H1 (cell line): ENCODE results near the gene SPTBN5. TPM values are rescaled to one million over a fixed set of nuclear protein-coding genes. Genes with fewer than 3 reads are reported as not detected.

ENCODE experiments used
- CTCF ChIA-PET: fragments of 300-600 bp; sonication (Branson Sonifier 250); formaldehyde crosslinking; loops from one replicate; lab custom pipeline; 2021; ENCODE audit not compliant: partially characterized antibody; lab: Charles Lee
- POLR2A ChIA-PET: fragments of 300-600 bp; sonication (Branson Sonifier 250); formaldehyde crosslinking; loops from one replicate; lab custom pipeline; 2021; ENCODE audit warnings: inconsistent platforms; ENCODE audit not compliant: partially characterized antibody; lab: Charles Lee
- DNase-seq, 2 experiments: peaks; one replicate each; pipeline versions ENCODE4 v3.0.0 to v3.0.0-alpha.2; 2010 to 2022; ENCODE audit warnings: low spot score in 2 of 2, low read depth in 1 of 2, mixed read lengths in 1 of 2
- FAIRE-seq: peaks from 2 replicates; lab custom pipeline; 2011; peaks lifted over from hg19 to GRCh38; lab: Jason Lieb, UNC
- H2AFZ ChIP-seq: 2 replicates; pipeline ENCODE4 v1.8.1; 2012; ENCODE audit warnings: low read length, inconsistent platforms
- H2AK5ac ChIP-seq: 2 replicates; pipeline ENCODE4 v1.6.1; 2013; ENCODE audit warnings: low read depth, low read length
- H2BK120ac ChIP-seq: replicated peaks from 2 replicates; pipeline ENCODE3; 2013; ENCODE audit warnings: low read depth, low read length, inconsistent platforms
- H2BK12ac ChIP-seq: 2 replicates; pipeline ENCODE4 v1.6.1; 2013; ENCODE audit warnings: low read depth, low read length
- H2BK15ac ChIP-seq: 2 replicates; pipeline ENCODE4 v1.6.1; 2013; ENCODE audit warnings: low read length
- H2BK20ac ChIP-seq: 2 replicates; pipeline ENCODE4 v1.6.1; 2013; ENCODE audit warnings: low read length
- H2BK5ac ChIP-seq: 2 replicates; pipeline ENCODE4 v1.6.1; 2013; ENCODE audit warnings: low read depth, low read length
- H3K14ac ChIP-seq: 2 replicates; pipeline ENCODE4 v1.6.1; 2013; ENCODE audit warnings: inconsistent platforms; ENCODE audit not compliant: insufficient read length
- H3K18ac ChIP-seq: 2 replicates; pipeline ENCODE4 v1.6.1; 2013; ENCODE audit warnings: low read length; ENCODE audit errors: extremely low read depth
- H3K23ac ChIP-seq: 2 replicates; pipeline ENCODE4 v1.6.1; 2013; ENCODE audit warnings: inconsistent platforms; ENCODE audit not compliant: insufficient read length
- H3K23me2 ChIP-seq: 2 replicates; pipeline ENCODE4 v1.6.1; 2013; ENCODE audit warnings: low read depth, low read length
- H3K27ac ChIP-seq: 2 replicates; pipeline ENCODE4 v1.6.1; 2011; ENCODE audit warnings: low read depth, low read length, inconsistent platforms
- H3K27me3 ChIP-seq, 4 experiments: replicated peaks in 1 of 4; 1 replicate in 1 of 4; 2 replicates in 3 of 4; pipeline versions ENCODE4 v1.6.1 to v1.8.1; 2011 to 2013; ENCODE audit warnings: low read length in 3 of 4, mild to moderate bottlenecking in 3 of 4, inconsistent platforms in 2 of 4, mixed read lengths in 2 of 4, moderate library complexity in 1 of 4; ENCODE audit not compliant: control insufficient read depth in 3 of 4, insufficient read depth in 3 of 4; ENCODE audit errors: extremely low read depth in 1 of 4
- H3K36me3 ChIP-seq, 4 experiments: 2 replicates each; pipeline versions ENCODE4 v1.6.1 to v1.8.1; 2011 to 2013; ENCODE audit warnings: mild to moderate bottlenecking in 4 of 4, low read length in 3 of 4, moderate library complexity in 2 of 4, control low read depth in 1 of 4, inconsistent platforms in 1 of 4; ENCODE audit not compliant: insufficient read depth in 4 of 4, control insufficient read depth in 2 of 4
- H3K4ac ChIP-seq: replicated peaks from 2 replicates; pipeline ENCODE3; 2013; ENCODE audit warnings: low read length, low read depth, mixed read lengths, inconsistent platforms; ENCODE audit not compliant: insufficient read length
- H3K4me1 ChIP-seq, 4 experiments: replicated peaks in 1 of 4; 1 replicate in 1 of 4; 2 replicates in 3 of 4; pipeline versions ENCODE4 v1.6.1 to v1.8.1; 2011 to 2013; ENCODE audit warnings: low read length in 3 of 4, inconsistent platforms in 2 of 4, mixed read lengths in 1 of 4; ENCODE audit not compliant: insufficient read depth in 4 of 4, control insufficient read depth in 3 of 4
- H3K4me2 ChIP-seq, 2 experiments: 2 replicates each; pipeline versions ENCODE4 v1.6.1 to v1.8.1; 2011 to 2013; ENCODE audit warnings: low read depth in 2 of 2, low read length in 2 of 2, control low read depth in 1 of 2, inconsistent platforms in 1 of 2, mild to moderate bottlenecking in 1 of 2; ENCODE audit not compliant: insufficient read depth in 1 of 2
- H3K4me3 ChIP-seq, 4 experiments: fragments of 200-600, 300-600 bp in 1 of 4; sonication (generic), shearing (Covaris generic), sonication (Bioruptor Twin) in 1 of 4; 2 replicates each; pipeline versions ENCODE4 v1.5.1 to v1.8.1; 2011 to 2016; ENCODE audit warnings: low read length in 4 of 4, low read depth in 3 of 4, control low read depth in 2 of 4, inconsistent platforms in 2 of 4, mild to moderate bottlenecking in 2 of 4, mixed read lengths in 1 of 4, moderate library complexity in 1 of 4; ENCODE audit not compliant: insufficient read depth in 2 of 4; ENCODE audit errors: extremely low read depth in 1 of 4
- H3K56ac ChIP-seq: replicated peaks from 2 replicates; pipeline ENCODE3; 2013; ENCODE audit warnings: low read depth, mild to moderate bottlenecking, mixed read lengths, low read length, inconsistent platforms; ENCODE audit not compliant: insufficient read length
- H3K79me1 ChIP-seq: 2 replicates; pipeline ENCODE4 v1.6.1; 2013; ENCODE audit warnings: low read depth, low read length, control low read depth
- H3K79me2 ChIP-seq, 2 experiments: 2 replicates each; pipeline versions ENCODE4 v1.6.1 to v1.8.1; 2012 to 2013; ENCODE audit warnings: low read length in 2 of 2, mild to moderate bottlenecking in 2 of 2, inconsistent platforms in 1 of 2; ENCODE audit not compliant: insufficient read depth in 2 of 2, control insufficient read depth in 1 of 2
- H3K9ac ChIP-seq, 4 experiments: replicated peaks in 1 of 4; 1 replicate in 1 of 4; 2 replicates in 3 of 4; pipeline versions ENCODE4 v1.6.1 to v1.8.1; 2011 to 2013; ENCODE audit warnings: low read depth in 3 of 4, low read length in 3 of 4, control low read depth in 2 of 4, mild to moderate bottlenecking in 2 of 4, moderate library complexity in 2 of 4, inconsistent platforms in 1 of 4; ENCODE audit errors: extremely low read depth in 1 of 4
- H3K9me3 ChIP-seq, 2 experiments: 2 replicates each; pipeline versions ENCODE4 v1.6.1 to v1.8.1; 2012 to 2013; ENCODE audit warnings: mild to moderate bottlenecking in 2 of 2, moderate library complexity in 2 of 2, control low read depth in 1 of 2, inconsistent platforms in 1 of 2, low read depth in 1 of 2, low read length in 1 of 2, mixed read lengths in 1 of 2; ENCODE audit not compliant: insufficient read depth in 2 of 2
- H4K20me1 ChIP-seq, 2 experiments: replicated peaks in 1 of 2; 2 replicates each; pipeline versions ENCODE3 to v1.8.1; 2011 to 2013; ENCODE audit warnings: inconsistent platforms in 2 of 2, low read length in 2 of 2, mild to moderate bottlenecking in 1 of 2; ENCODE audit not compliant: insufficient read depth in 2 of 2, control insufficient read depth in 1 of 2
- H4K5ac ChIP-seq: 2 replicates; pipeline ENCODE4 v1.6.1; 2013; ENCODE audit warnings: low read length, low read depth, mixed read lengths, inconsistent platforms; ENCODE audit not compliant: insufficient read length
- H4K8ac ChIP-seq: 2 replicates; pipeline ENCODE4 v1.8.0; 2013; ENCODE audit warnings: mild to moderate bottlenecking, moderate library complexity, low read length, inconsistent platforms; ENCODE audit not compliant: insufficient read depth; ENCODE audit errors: extremely low read depth
- H4K91ac ChIP-seq: replicated peaks from 2 replicates; pipeline ENCODE3; 2013; ENCODE audit warnings: low read length, mixed read lengths, inconsistent platforms; ENCODE audit not compliant: insufficient read length
- BCL11A ChIP-seq, 2 experiments: IDR thresholded peaks; one replicate each; pipeline ENCODE4 v1.6.1; 2011; ENCODE audit warnings: low read depth in 2 of 2, low read length in 2 of 2, mild to moderate bottlenecking in 2 of 2
- CREB1 ChIP-seq: IDR thresholded peaks from 2 replicates; pipeline ENCODE4 v1.6.1; 2012; ENCODE audit warnings: inconsistent platforms
- EZH2 ChIP-seq: fragments of 200-600 bp; sonication (generic); IDR thresholded peaks from 2 replicates; pipeline ENCODE4 v1.7.1; 2012; ENCODE audit warnings: low read depth, mild to moderate bottlenecking, moderate library complexity, low read length, inconsistent platforms; ENCODE audit not compliant: severe bottlenecking
- GABPA ChIP-seq: IDR thresholded peaks from 2 replicates; pipeline ENCODE4 v1.6.1; 2011; ENCODE audit warnings: mild to moderate bottlenecking, low read length, moderate library complexity, borderline replicate concordance; ENCODE audit not compliant: insufficient read depth
- HDAC6 ChIP-seq: IDR thresholded peaks from one replicate; pipeline ENCODE4 v1.7.1; 2012; ENCODE audit warnings: low read depth, mild to moderate bottlenecking, inconsistent platforms, low read length, moderate library complexity
- JUN ChIP-seq: IDR thresholded peaks from 2 replicates; pipeline ENCODE4 v1.6.1; 2011; ENCODE audit warnings: low read depth, mild to moderate bottlenecking, improper control_type of control experiment, low read length
- KDM4A ChIP-seq: IDR thresholded peaks from one replicate; pipeline ENCODE4 v1.7.1; 2012; ENCODE audit warnings: low read depth, mild to moderate bottlenecking, moderate library complexity, low read length, inconsistent platforms; ENCODE audit not compliant: severe bottlenecking
- POLR2A ChIP-seq, 2 experiments: IDR thresholded peaks; 1 replicate in 1 of 2; 2 replicates in 1 of 2; pipeline ENCODE4 v1.6.1; 2011; ENCODE audit warnings: low read depth in 2 of 2, low read length in 2 of 2, mild to moderate bottlenecking in 2 of 2; ENCODE audit errors: control extremely low read depth in 1 of 2
- POLR2AphosphoS5 ChIP-seq: IDR thresholded peaks from 2 replicates; pipeline ENCODE4 v1.6.1; 2011; ENCODE audit warnings: low read depth, low read length
- RBBP5 ChIP-seq: IDR thresholded peaks from 2 replicates; pipeline ENCODE4 v1.7.1; 2012; ENCODE audit warnings: low read depth, mild to moderate bottlenecking, inconsistent platforms, low read length, moderate library complexity, borderline replicate concordance
- SIX5 ChIP-seq: IDR thresholded peaks from 2 replicates; pipeline ENCODE4 v1.6.1; 2011; ENCODE audit warnings: mild to moderate bottlenecking, low read depth, low read length
- SP2 ChIP-seq: IDR thresholded peaks from 2 replicates; pipeline ENCODE4 v1.6.1; 2012; ENCODE audit warnings: mild to moderate bottlenecking, low read length, inconsistent platforms
- SUZ12 ChIP-seq: fragments of 200-600 bp; sonication (generic); IDR thresholded peaks from 2 replicates; pipeline ENCODE4 v1.6.1; 2012; ENCODE audit warnings: mild to moderate bottlenecking, inconsistent platforms, low read length, moderate library complexity, mixed read lengths
- WGBS, 2 experiments: shearing (Covaris generic) in 1 of 2; methylation state at CpG; one replicate each; pipeline versions ENCODE4 v1.1.6 to v1.1.7; 2013 to 2015; ENCODE audit warnings: low lambda C conversion rate in 2 of 2, mixed read lengths in 2 of 2, inconsistent platforms in 1 of 2, low coverage in 1 of 2, missing lambda C conversion rate in 1 of 2; ENCODE audit not compliant: insufficient replicate concordance in 2 of 2, insufficient coverage in 1 of 2, insufficient read length in 1 of 2; ENCODE audit errors: extremely low coverage in 1 of 2, missing lambda C conversion rate in 1 of 2; 5-methylcytosine and 5-hydroxymethylcytosine counted together
- polyA plus RNA-seq, 7 experiments: library from polyadenylated mRNA; depleted of rRNA in 3 of 7; stranded (reverse) in 5 of 7; unstranded in 2 of 7; fragments of >200 nt in 5 of 7; fragments of 200-250 nt in 2 of 7; gene quantifications; 1 replicate in 5 of 7; 2 replicates in 1 of 7; 4 replicates in 1 of 7; pipeline versions ENCODE4 v1.2.1 to v1.2.3, GENCODE V29; 2011 to 2013; ENCODE audit warnings: missing spikeins in 2 of 7, mixed read lengths in 2 of 7
- total RNA-seq: library from RNA; stranded (reverse); fragmentation: NEBNext Ultra II Directional; extraction: Animal tissue kit (Norgen Biotek cat#: 25700); gene quantifications from 2 replicates; pipeline ENCODE4 v1.2.1, GENCODE V29; 2021
- TF ChIP-seq, protein P1 (sequence below): IDR thresholded peaks from 2 replicates; pipeline ENCODE4 v1.6.1; 2012; ENCODE audit warnings: inconsistent platforms

The SPTBN5 gene
- total and polyA plus RNA-seq, 2 of the 8 experiments (the other 6 are each of a cell fraction or from before 2014, with no cell fraction given) = 0.32 to 0.84 TPM

DNA sequence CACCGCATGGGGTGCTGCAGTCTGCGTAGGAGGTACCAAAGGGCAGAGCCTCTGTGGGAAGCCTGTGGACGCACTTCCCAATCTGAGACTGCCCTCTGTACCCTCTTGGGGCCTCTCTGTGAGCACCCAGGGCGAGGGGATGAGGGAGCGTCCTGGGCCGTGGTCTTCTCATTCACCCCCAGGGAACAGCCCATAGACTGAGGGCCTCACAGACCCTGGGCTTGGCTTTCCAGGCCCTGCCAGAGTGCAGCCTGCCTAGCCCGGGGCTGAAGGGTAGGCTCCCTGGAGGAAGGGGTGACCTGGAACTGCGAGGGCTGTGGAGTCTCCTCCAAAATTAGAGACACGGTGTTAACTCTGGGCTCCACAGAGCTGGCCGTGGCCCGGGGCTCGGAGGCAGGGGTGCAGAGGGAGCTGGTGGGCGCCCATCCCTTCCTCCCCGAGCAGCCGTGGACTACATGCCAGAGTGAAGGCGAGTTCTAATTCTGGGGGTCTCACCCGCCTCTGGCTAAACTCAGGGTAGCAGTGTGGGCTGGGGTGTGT lies 468 bp upstream of the SPTBN5 start:
- 93% methylated on average over 17 of the region's 17 CpGs; no CpG with 5 or more reads in 1 of the 2 experiments for WGBS, 2 experiments
- Histone ChIP-seq H3K18ac (no peak overlapping the region), H4K91ac (no peak overlapping the region), H4K8ac (peak overlapping the region; percentile 31; the same call in 1 of the 2 replicates), H2BK120ac (no peak overlapping the region), H3K9me3 (no peaks in the 10 kb centered on the region), H4K5ac (no peak overlapping the region), H2BK12ac (no peak overlapping the region), H3K79me2 (no peaks in the 10 kb centered on the region), H3K23ac (no peak overlapping the region), H3K4me1 (peaks cover 0 to 2% (median 0%) of the 10 kb centered on the region in 4 experiments; a peak in 1 of 7 replicates), H2BK20ac (no peak overlapping the region), H4K20me1 (no peaks in the 10 kb centered on the region), H2AFZ (no peak overlapping the region), H3K9ac (no peak overlapping the region), H3K27ac (no peak overlapping the region), H2AK5ac (no peak overlapping the region), H3K56ac (no peak overlapping the region), H3K79me1 (no peaks in the 10 kb centered on the region), H3K27me3 (no peaks in the 10 kb centered on the region; a peak in 1 of 7 replicates), H3K36me3 (peaks cover 0 to 4% (median 0%) of the 10 kb centered on the region in 4 experiments; a peak in 1 of 8 replicates), H3K4me2 (no peak overlapping the region), H3K23me2 (no peaks in the 10 kb centered on the region), H3K14ac (no peak overlapping the region), H2BK5ac (no peak overlapping the region), H3K4ac (no peak overlapping the region), H3K4me3 (no peak overlapping the region), H2BK15ac (no peak overlapping the region)
- ChIA-PET POLR2A (interaction anchor here (1.8 kb wide), 1 partner anchor 8 kb away, joined by 6 read pairs; no protein-coding TSS in a partner anchor), CTCF (interaction anchor here (0.5 to 2.5 kb wide), 3 partner anchors 10 to 69 kb away, joined by 3 to 24 read pairs (median 3); no protein-coding TSS in a partner anchor)
- DNase-seq (no peak), FAIRE-seq (no peak)
- no peak for TF ChIP-seq RBBP5
- TF ChIP-seq GABPA = no peak
- TF ChIP-seq SP2 = no peak
- TF ChIP-seq SUZ12 = no peak
- no peak for TF ChIP-seq POLR2AphosphoS5
- no peak for TF ChIP-seq POLR2A (IDR thresholded peaks at IDR 0.05; ENCODE audit: control extremely low read depth in 1 of 2, low read depth in 2 of 2, low read length in 2 of 2)
- TF ChIP-seq, protein P1, sequence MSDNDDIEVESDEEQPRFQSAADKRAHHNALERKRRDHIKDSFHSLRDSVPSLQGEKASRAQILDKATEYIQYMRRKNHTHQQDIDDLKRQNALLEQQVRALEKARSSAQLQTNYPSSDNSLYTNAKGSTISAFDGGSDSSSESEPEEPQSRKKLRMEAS = no peak
- no peak for TF ChIP-seq HDAC6
- no peak for TF ChIP-seq EZH2
- no peak for TF ChIP-seq CREB1
- TF ChIP-seq JUN = no peak
- TF ChIP-seq SIX5 = no peak
- TF ChIP-seq BCL11A (IDR thresholded peaks at IDR 0.05; ENCODE audit: low read depth in 2 of 2, low read length in 2 of 2) = no peak
- no peak for TF ChIP-seq KDM4A
